Ramos (cell line): ENCODE results near the gene UBXN4.
"Not testable (repeated sequence)": the region's sequence is repeated elsewhere in the genome, so short reads cannot be mapped to it uniquely, and the experiment has no call there.

Source experiments
- in situ Hi-C: fragments of 300-500 bp; cut with MboI; formaldehyde crosslinking; loops from one replicate; pipeline ENCODE4 v1.14.3; 2022; ENCODE audit warnings: low sequenced_read_pairs; ENCODE audit not compliant: unreplicated experiment

Gene UBXN4

GRCh38 chr2:135762022-135762421 is 20.4 kb downstream of the UBXN4 start:
- in situ Hi-C loops, result no loop called here

DNA sequence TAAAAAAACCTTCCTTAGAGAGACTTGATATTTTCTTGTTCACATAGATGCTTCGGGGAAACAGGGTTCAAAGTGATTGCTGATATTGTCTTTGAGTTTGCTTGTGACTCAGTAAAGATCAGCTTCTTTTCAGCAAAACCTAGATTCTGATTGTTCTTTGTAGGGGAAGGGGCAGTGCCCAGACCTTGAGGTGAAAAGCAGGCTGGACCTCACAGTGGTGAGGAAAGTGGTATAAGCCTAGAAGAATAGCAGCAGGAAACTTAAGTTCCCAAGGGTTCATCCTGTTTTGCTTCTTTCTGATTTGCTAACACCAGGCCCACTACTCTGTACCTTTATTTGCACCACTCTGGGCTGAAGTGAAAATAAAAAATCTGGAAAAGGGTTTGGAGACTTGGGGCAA is 20.9 kb downstream of the UBXN4 start:
- in situ Hi-C loops, result no loop called here

GRCh38 chr2:135768863-135769262 is 27.2 kb downstream of the UBXN4 start:
- in situ Hi-C loops, result no loop called here

DNA sequence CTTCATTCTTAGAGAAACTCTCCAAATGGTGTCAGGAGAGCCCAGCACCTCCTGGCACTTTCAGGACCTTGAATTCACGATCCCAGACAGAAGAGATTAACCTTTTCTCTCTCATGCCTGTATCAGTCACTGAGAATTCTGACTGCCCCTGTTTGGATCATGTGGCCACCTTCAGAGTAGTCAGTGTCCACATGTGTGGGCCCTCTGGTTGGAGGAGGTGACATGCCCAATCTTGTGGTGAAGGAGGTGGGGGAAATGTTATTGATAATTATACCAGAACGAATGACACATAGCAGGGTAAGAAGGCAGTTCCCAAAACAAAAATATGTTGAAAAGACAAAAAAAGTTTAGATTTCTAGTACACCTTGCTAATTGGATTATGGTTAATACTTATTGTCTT is 31.7 kb downstream of the UBXN4 start:
- in situ Hi-C loops, result no loop called here

DNA sequence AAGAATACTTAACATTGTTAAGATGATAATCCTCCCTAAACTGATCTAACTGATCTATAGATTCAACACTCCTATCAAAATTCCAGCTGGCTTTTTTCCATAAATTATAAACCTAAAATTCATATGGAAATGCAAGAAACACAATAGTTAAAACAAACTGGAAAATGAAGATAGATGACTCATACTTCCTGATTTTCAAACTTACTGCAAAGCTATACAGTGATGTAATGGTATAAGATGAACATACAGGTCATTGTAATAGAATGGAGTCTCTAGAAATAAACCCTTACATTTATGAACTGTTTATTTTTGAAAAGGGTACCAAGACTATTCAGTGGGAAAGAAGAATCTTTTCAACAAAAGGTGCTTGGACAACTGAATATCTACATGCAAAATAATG is 32.3 kb downstream of the UBXN4 start:
- in situ Hi-C loops, result no loop called here

- in situ Hi-C loops, result no loop called here
These were observed 33.8 kb downstream of the UBXN4 start for GRCh38 chr2:135775420-135775819.

DNA sequence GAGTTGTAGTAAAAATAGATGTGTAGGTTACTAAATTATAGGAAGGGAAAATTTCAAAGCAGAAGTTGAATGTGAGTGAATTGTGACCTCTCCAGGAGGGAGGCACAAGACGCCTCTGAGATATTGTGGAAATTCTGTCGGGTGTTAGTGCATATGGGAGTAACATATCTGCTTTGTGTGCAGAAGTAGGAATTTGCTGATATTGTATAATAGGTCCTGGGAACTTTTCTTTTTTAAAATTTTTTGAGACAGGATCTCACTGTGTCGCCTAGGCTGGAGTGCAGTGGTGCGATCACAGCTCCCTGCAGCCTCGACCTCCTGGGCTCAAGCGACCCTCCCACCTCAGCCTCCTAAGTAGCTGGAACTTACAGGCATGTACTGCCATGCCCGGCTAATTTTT is 34.7 kb downstream of the UBXN4 start:
- in situ Hi-C loops, result no loop called here

GRCh38 chr2:135782231-135782630 is 40.6 kb downstream of the UBXN4 start:
- in situ Hi-C loops, result no loop called here

- in situ Hi-C loops, result no loop called here
These were observed 41.8 kb downstream of the UBXN4 start for GRCh38 chr2:135783439-135783838.

DNA sequence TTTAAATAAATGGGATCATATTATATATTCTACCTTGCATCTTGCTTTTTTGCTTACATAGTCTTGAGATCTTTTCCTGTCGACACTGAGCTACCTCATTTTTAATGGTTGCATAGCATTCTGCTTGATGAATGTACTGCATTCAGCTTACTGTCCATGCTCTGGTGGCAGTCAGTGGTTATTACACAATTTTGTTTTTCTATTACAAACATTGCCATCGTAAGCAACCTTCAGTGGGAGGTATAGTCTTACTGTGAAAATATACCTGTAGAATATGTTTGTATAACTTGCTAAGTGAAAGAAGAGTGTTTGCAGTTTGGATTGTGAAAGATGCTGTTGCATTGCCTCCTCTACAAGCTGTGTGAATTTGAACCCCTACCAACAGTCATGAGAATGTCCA is 43.4 kb downstream of the UBXN4 start:
- in situ Hi-C loops, result no loop called here

DNA sequence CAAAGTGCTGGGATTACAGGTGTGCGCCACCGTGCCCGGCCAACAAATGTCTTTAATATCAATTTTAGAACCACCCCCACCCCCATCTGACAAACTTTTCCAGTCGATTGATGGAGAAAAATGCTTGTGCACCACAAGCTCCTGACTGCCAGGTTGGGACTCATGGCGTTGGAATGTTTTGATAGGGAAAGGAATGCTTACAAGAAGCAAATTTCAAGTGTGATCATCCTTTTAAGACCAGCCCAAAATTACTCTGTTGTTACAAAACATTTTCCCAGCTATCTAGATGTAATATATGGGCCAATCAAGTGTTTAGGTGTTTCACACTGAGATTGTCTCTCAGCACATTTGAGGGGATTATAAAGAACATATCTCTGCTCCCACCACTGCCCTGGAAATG is 45.2 kb downstream of the UBXN4 start:
- in situ Hi-C loops, result no loop called here

DNA sequence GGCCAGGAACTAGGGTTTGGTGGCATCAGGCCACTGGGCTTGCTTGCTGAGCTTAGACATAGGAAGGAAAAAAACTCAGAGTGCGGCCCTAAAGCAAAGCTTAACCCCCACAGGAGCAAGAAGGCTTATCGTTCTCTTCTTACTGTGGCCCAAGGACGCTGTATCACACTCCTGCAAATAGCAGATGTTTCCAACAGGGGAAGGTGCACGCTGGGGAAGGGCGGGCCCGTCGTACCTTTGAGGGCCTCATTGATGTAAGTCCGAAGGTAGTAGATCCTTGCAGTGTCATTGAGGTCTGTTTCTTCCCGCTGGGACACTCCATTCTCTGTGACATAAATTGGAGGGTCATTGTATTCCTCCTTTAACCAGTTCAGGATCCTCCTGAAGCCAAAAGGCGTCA is 48.8 kb downstream of the UBXN4 start:
- in situ Hi-C loops, result no loop called here

DNA sequence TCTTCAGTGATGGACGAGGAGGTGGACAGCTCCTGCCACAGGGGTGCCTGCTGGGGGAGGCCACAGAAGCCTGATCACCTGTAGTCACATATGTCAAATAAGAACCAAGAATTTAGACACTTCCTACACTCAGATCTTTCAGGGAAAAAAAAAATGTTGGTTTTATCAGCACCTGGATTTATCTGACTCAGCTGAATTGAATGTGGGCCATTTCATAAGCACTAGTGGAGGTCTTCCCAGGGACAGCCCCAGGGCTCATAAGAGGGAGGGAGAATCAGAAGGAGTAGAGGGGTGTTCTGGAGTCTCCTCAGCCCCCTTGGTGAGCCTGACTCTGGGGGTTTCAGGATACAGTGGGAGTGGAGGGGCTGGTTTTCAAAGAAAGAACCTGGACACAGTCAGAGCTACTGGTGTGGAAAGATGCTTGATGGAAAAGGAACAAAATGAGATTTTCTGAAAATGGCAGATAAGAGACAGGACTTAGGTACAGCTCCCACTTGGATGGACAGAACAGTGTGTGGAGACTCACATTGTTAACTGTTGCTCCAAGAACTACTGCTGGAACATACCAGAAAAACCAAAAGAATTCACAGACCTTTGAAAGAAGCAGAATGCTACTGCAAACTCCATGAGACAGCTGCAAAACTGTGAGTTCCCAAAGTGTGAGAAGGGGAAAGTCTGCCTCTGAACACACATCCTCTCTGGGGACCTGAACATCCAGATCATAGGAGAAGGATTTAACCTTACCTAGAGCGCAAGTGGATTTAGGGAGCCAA is 49.9 kb downstream of the UBXN4 start:
- in situ Hi-C loops, result no loop called here

DNA sequence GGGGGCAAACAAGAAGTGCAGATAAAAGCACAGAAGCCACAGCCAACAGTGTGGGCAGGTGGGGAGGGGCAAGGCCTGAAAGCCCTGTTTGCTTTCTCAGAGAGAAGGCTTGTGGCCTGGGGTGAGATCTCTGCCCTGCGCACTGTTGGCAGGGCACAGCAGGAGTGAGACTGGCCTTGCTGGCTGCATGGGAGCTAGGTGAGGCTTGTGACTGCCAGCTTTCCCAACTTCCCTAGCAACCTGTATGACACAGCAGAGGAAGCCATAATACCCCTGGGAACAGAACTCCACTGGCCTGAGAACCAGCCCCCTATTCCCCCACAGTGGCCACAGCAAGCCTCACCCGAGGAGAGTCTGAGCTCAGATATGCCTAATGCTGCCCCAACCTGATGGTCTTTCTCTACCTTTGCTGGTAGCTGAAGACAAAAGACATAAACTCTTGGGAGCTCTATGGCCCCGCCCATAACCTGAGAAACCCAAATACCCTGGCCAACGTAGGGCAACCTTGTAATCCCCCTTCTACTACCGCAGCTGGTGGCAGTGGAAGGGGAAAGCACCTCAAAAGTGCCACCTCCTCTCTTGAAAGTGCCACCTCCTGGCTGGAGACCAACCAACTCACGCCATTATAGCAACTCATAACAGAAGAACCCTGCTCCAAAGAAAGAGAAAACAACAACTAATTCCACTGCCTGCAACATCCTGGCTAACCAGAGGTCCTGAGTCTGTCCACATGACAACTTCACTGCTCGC is 50.9 kb downstream of the UBXN4 start:
- in situ Hi-C loops, result no loop called here

GRCh38 chr2:135795641-135796040 is 54.0 kb downstream of the UBXN4 start:
- in situ Hi-C loops, result not testable (repeated sequence)

- in situ Hi-C loops, result no loop called here
These were observed 55.0 kb downstream of the UBXN4 start for GRCh38 chr2:135796606-135797005.

DNA sequence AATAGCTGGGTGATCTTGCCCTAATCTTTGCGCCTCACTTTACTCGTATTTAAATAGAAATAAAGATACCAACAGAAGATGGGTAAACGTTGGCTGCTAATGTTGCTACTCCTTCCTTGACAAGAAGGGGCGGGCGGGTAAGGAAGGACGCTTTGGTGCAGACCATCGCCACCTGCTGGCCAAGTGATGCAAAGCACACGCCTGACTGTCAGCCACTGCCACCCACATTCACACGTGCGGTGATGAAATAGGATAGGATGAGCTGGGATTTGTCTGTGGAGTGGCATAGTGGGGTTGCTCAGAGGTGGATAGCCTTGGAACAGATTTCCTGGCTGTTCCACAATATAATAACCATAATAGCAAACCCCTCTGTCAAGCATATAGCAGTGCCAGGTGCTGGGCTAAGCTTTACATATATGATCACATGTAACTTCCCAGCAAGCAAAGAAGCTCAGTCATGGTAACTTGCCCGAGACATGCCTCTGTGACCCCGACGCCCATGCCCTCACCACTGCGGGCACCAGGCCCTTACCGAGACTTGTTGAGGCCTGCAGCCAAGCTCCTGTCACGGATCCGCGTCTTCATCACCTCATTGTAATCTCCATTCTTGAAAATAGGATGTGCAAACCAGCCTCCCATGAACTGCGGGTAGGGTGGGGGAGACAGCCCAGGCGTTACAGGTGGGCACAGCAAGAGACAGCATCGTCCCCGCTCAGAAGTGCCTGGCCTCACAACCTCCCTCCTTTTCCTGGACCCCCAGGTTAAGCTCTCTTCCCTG is 56.0 kb downstream of the UBXN4 start:
- in situ Hi-C loops, result no loop called here

DNA sequence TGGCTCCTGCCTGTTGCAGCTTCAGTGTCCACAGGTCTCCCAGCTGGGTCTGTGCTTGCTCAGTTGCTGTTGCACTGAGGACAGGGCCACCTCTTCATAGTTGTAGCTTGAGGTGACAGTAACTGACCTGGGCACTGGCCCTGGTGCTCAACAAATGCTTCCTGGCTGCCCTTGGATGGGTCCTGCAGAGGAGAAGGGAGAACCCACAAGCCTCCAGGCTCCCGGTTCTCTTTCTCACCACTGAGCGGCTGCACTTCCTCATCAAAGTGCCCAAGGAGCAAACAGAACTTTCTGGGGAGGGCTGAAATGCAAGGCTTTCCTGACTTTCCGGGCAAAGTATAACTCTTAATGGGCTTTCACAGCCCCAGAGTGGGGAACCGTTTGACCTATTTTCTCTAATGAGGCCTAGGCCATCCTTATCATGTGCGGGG is 56.6 kb downstream of the UBXN4 start:
- in situ Hi-C loops, result no loop called here

GRCh38 chr2:135798762-135799161 is 57.1 kb downstream of the UBXN4 start:
- in situ Hi-C loops, result no loop called here

DNA sequence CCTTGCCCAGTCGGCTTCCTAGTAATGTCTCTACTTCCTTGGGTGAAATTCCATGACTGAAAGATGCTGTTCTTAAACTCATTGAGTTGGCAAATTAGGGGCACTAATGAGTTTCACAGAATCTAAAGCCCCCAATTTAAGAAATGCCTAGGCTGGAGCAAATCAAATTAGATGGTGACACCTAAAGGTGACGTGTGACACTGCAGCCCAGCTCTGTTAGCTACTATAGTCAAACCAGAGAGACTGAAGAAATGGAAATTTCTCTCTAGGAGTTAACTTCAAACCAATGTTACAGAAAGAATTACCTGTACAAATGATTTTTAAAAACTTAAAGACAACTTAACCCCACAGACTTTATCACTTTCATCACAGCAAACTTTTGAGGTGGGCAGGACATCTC is 58.1 kb downstream of the UBXN4 start:
- in situ Hi-C loops, result no loop called here
